GM19397 (cell line): ENCODE data around the gene IPP.
A peak's percentile ranks its signal among the peaks of the same experiment; 100 is the strongest.
"Not testable (repeated sequence)": the region's sequence is repeated elsewhere in the genome, so short reads cannot be mapped to it uniquely, and the experiment has no call there.

Source experiments
- ATAC-seq: cut with Tn5 transposase; IDR thresholded peaks from one replicate; pipeline ENCODE4 v1.9.1; 2021; ENCODE audit warnings: mild to moderate bottlenecking, moderate library complexity; ENCODE audit not compliant: unreplicated experiment

Gene IPP

DNA sequence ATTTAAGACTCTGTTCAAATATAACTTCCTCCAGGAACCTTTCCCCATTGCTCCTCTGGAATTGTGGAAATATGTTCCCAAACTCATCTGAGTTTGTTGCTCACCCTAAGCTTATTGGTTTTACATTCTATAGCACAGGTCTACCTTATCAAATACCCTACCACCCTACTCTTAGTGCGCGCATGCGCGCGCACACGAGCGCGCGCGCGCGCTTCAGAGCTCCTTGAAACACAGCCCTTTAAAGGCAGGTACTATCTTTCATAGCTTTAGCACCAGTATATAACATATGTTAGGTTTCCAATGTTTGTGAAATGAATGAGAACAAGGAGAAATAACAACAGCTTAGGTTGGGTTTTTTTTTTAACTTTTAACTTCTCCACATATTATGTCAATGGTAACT, 3.5 kb downstream of the IPP start:
- ATAC-seq = no peak

GRCh38 chr1:45739641-45740156, 10.8 kb downstream of the IPP start:
- ATAC-seq = not testable (repeated sequence)

GRCh38 chr1:45739137-45739536, 11.3 kb downstream of the IPP start:
- ATAC-seq = no peak

GRCh38 chr1:45730780-45731319, 19.6 kb downstream of the IPP start:
- no peak for ATAC-seq

DNA sequence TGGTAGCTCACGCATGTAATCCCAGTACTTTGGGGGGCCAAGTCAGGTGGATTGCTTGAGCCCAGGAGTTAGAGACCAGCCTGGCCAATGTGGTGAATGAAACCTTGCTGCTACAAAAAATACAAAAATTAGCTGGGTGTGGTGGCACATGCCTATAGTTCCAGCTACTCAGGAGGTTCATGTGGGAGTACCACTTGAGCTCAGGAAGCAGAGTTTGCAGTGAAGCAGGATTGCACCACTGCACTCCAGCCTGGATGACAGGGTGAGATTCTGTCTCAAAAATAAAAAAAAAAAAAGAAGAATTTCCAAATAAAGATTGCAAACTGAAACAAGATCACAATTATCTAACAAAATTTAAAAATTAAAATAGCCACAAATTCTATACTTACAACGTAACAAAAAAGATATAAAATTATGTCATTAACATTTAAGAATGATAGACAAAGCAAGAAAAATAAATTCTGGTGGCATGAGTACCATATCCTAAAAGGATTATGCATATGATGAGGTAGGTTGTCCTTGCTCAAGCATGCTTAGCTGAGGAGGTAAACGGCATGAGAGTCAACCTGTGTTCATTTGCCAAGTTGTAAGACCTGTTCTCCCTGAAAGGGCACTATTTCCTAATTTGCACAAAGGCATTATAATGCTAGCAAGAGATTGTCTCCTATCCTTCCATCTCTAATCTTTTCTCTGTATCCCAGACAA, 20.2 kb downstream of the IPP start:
- ATAC-seq = no peak

DNA sequence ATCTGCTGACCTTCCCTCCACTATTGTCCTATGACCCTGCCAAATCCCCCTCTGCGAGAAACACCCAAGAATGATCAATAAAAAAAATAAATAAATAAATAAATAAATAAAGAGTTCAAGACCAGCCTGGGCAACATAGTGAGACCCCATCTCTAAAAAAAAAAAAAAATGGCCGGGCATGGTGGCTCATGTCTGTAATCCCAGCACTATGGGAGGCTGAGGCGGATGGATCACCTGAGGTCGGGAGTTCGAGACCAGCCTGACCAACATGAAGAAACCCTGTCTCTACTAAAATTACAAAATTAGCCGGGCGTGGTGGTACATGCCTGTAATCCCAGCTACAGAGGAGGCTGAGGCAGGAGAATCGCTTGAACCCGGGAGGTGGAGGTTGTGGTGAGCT, 24.4 kb downstream of the IPP start:
- not testable (repeated sequence) for ATAC-seq

GRCh38 chr1:45723248-45723930, 27.1 kb downstream of the IPP start:
- ATAC-seq = no peak

- ATAC-seq = no peak
These were observed 27.6 kb downstream of the IPP start for GRCh38 chr1:45722809-45723208.

DNA sequence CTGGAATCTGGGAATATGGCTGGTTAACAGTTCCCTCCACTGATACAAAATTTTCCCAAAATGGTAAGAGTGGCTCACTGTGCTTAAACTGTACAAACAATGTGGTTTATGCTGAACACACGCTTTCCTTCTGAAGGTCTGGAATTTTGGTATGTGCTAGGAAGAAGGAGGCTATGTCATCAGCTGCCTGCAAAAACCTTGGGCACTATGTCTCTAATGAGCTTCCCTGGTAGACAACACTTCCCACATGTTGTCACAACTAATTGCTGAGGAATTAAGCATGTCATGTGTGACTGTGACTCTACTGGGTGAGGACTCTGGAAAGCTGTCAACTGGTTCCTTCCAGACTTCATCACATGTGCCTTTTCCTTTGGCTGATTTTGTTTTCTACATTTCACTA, 29.2 kb downstream of the IPP start:
- no peak for ATAC-seq

GRCh38 chr1:45718289-45718688, 32.2 kb downstream of the IPP start:
- ATAC-seq = no peak

DNA sequence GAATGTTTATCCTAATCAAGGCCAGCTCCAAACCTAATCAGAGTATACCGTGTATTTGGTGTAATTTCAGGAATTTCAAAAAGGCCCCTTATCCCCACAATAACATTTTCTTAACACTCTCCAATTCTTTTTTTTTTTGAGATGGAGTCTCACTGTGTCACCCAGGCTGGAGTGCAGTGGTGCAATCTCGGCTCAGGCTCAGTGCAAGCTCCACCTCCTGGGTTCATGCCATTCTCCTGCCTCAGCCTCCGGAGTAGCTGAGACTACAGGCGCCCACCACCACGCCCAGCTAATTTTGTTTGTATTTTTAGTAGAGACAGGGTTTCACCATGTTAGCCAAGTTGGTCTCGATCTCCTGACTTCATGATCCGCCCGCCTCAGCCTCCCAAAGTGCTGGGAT, 33.1 kb downstream of the IPP start:
- ATAC-seq = not testable (repeated sequence)

GRCh38 chr1:45716700-45717099, 33.8 kb downstream of the IPP start:
- no peak for ATAC-seq

DNA sequence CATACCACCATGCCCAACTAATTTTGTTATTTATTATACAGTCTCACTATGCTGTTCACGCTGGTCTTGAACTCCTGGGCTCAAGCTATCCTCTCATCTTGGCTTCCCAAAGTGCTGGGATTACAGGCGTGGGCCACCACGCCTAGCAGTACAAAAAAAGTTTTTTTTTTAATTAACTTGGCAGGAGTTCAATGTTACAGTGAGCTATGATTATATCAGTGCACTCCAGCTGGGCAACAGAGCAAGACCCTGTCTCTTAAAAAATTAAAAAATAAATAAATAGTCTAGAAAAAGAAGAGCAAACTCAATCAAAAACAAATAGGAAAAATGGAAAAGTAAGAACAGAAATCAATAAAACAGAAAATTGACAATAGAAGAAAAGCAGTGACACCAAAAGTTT, 36.7 kb downstream of the IPP start:
- no peak for ATAC-seq

DNA sequence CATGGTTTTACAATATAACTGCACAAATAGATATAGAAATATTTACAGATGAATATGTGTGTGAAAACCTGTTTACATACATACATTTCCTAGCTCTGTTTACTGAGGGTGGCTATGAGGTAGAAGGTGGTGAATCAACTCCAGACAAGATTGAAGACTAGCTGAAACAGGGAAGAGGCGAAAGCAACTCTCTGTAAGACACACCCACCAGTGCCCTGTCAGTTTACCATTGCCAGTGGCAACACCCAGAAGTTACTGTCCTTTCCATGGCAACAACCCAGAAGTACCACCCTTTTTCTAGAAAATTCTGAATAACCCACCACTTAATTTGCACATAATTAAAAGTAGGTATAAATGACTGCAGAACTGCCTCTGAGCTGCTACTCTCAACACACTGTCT, 45.8 kb downstream of the IPP start:
- ATAC-seq = no peak

DNA sequence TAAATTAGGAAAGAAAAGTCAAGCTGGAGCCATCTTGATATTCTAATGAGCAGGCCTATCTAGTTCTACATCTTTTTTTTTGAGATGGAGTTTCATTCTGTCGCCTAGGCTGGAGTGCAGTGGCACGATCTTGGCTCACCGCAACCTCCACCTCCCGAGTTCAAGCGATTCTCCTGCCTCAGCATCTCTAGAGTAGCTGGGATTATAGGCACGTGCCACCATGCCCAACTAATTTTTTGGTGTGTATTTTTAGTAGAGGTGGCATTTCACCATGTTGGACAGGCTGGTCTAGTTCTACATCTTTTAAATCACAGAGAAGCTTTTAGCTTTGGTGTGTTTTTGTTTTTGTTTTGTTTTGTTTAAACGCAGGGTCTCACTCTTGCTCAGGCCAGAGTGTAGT, 55.6 kb downstream of the IPP start:
- ATAC-seq = no peak

DNA sequence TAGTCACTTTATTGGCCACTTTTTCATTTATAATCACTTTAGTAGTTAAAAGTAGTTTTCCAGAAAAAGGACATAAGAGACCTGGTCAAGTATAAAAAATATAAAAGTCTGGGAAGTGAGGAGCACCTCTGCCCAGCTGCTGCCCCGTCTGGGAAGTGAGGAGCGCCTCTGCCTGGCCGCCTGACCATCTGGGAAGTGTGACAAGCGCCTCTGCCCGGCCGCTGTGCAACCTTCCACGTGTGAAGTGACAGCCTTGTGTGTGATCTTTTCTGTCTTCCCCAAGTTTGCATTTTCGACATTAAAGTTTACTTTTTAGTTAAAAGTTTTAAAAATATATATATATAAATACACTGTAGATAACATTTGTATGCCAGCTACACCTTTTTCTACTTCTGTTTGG, 56.6 kb downstream of the IPP start:
- not testable (repeated sequence) for ATAC-seq

DNA sequence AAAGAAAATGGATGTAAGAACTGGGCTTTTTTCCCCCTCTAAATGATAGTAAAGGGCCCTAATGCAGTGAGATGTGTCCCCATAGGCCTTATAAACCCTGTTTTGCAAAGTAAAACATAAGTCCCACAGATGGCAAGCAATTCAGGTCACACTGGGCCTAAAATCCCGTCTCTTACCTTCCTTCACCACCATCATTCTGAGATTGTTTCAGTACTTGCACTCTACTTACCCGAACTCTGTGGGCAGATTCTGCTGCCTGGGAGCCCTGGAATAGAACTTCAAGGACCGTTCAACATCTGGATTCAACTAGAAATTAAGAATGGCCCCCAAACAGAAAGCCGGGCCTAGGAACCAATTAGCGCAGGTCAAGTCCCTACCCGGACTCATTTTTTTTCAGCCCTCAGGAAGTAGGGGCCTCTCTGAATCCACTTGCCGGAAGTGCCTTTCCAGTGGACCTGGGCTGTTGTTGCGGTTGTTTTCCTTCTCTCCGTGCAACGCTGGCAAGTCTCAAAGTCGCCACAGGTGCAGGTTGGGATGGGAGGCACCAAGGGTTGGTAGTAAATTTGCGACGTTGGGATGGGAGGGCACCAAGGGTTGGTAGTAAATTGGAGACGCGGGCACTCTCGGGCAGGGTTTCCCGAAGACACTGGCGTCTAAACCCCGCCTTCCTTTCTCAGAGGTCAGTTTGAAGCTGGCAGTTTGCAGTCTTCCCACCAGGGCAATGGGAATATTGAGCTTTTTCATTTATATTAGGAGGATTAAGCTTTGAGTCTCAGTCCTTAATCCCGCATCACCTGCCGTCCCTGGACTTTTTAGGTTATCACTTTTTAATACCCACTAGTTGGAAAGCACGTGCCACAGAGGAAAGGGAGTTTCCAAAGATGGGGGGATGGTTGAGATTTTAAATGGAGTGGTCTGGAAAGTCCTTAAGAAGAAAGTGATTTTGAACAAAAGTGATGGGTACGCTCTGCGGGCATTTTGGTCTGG, 62.4 kb downstream of the IPP start, which contains the start of gene TMEM69:
TMEM69 (plus strand) TSS at position 428 of the 987 bp plus-strand sequence. CDS start 2,888 bp downstream, outside the sequence.
- ATAC-seq = no peak

- ATAC-seq = peak; percentile 84
These were observed 63.3 kb downstream of the IPP start for GRCh38 chr1:45687014-45687753.

- ATAC-seq = peak; percentile 53
These were observed 64.0 kb downstream of the IPP start, which contains the start of gene GPBP1L1 for GRCh38 chr1:45686288-45687013. Gene GPBP1L1 (minus strand): TSS chr1:45686533. CDS start chr1:45659087, 27,446 bp downstream.

DNA sequence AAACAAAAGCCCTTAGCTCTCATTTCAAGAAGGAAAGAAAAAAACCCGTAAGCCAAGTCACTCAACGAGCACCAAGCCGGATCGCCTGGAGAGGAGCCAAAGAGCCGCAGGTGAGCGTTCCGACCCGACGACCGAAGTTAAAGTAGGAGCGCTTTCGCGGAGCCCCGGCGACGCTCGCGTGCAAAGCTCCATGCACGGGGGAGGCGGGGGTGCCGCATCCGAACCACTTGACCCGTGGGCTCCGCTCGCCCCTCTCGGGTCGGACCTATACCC, 64.5 kb downstream of the IPP start:
- ATAC-seq = peak; percentile 8
